ENCODE measurements around the gene TPI1. TPM values are rescaled to one million over a fixed set of nuclear protein-coding genes. Genes with fewer than 3 reads are reported as not detected.
"Not testable (repeated sequence)": the region's sequence is repeated elsewhere in the genome, so short reads cannot be mapped to it uniquely, and the experiment has no call there.

Gene TPI1
- total RNA-seq, 2 donors from 2014 or later: 140 to 144 TPM

DNA sequence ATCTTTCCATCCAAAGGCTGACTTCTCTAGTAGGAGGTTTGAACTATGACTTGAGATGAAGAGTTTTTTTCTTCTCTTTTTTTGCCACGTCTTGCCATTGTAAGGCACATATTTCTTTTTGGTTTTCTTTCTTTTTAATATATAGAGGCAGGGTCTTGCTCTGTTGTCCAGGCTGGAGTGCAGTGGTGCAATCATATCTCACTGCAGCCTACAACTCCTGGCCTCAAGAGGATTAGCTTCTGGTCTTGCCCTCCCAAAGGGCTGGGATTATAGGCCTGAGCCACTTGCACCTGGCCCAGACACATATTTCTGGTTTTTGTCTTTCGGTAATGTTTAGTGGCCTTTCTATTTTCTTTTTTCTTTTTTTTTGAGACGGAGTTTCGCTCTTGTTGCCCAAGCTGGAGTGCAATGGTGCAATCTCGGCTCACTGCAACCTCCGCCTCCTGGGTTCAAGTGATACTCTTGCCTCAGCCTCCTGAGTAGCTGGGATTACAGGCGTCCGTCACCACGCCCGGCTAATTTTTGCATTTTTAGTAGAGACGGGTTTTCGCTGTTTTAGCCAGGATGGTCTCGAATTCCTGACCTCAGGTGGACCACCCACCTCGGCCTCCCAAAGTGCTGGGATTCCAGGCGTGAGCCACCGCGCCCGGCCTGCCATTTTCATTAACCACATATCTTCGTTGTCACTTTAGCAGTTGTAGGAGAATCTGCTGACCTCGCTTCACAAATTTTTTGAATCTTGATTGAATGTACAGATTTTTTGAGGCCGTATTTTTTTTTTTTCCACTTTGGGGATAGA, 22.6 kb downstream of the TPI1 start:
- not testable (repeated sequence) for H3K4me1 Mint-ChIP-seq
- H3K27ac Mint-ChIP-seq: peak overlapping the region; percentile 75

DNA sequence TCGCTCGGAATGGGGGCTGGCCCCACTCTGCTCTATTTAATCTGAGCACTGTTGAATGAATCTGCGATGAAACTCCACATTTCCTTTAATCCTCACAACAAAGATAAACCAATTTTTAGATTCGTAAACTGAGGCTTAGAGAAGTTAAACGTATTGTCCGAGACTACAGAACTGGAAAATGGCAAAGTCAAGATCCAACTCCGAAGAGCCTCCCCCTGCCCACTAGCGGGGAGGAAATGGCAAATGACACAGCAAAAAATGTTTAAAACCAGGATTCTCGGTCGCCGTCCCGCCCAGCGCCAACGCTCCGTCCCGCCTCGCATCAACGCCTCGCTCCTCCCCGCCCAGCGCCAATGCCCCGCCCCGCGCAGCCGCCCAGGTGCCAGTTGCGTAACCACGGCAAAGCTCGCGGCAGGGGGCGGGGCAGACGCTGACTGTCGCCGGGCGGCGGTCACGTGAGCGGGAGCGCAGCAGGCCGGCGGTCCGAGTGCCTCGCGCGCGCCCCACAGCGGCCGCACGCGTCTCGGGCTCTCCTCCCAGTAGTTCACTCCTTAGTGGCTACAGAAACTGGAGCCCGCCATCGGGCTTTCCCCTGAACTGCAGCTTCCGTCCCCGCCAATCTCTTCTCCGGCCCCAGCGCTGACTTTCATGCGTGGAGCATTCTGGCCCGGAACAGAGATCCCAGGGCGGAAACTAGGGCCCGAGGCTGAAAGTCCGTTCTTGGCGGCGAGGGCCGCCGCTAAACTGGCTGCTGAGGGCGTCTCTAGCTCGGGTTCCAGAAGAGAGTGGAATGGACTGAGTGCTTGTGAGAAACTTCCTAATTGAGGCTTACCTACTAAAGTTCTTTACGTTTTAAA, 23.7 kb downstream of the TPI1 start:
- no peaks in the 10 kb centered on the region for H3K27me3 Mint-ChIP-seq
- peak; percentile 96 for ATAC-seq
- no peaks in the 10 kb centered on the region for H3K9me3 ChIP-seq (ENCODE audit: control insufficient read depth, low read length, poor library complexity, severe bottlenecking)
- H3K36me3 Mint-ChIP-seq (ENCODE audit: low read depth): no peaks in the 10 kb centered on the region
- H3K27ac Mint-ChIP-seq: peak overlapping the region; percentile 95
- H3K4me1 Mint-ChIP-seq: peaks cover 5% of the 10 kb centered on the region
- H3K4me3 Mint-ChIP-seq: peak overlapping the region; percentile 82
- DNase-seq: peak; percentile 99 to 100 (median 99)

More for the DNA sequence above, 22.6 kb downstream of the TPI1 start:
- H3K36me3 Mint-ChIP-seq (ENCODE audit: low read depth); DNase-seq; H3K27me3 Mint-ChIP-seq; H3K4me3 Mint-ChIP-seq; H3K9me3 ChIP-seq (ENCODE audit: control insufficient read depth, low read length, poor library complexity, severe bottlenecking); ATAC-seq: not testable (repeated sequence)

GRCh38 chr12:6891646-6892001, 24.3 kb downstream of the TPI1 start:
- peak overlapping the region; percentile 95 for H3K27ac Mint-ChIP-seq

DNA sequence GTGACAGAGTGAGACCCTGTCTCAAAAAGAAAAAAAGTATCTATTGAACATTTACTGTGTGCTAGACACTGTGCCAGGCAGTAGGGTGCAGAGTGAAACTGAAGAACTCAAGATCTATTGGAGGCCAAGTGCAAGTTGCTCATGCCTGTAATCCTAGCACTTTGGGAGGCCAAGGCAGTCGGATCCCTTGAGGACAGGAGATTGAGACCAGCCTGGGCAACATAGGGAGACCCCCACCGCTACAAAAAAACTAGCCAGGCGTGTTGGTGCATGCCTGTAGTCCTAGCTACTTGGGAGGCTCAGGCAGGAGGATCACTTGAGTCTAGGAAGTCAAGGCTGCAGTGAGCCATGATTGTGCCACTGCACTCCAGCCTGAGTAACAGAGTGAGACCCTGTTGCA, 25.4 kb downstream of the TPI1 start:
- not testable (repeated sequence) for H3K4me3 Mint-ChIP-seq; H3K36me3 Mint-ChIP-seq (ENCODE audit: low read depth); DNase-seq; ATAC-seq; H3K9me3 ChIP-seq (ENCODE audit: control insufficient read depth, low read length, poor library complexity, severe bottlenecking); H3K4me1 Mint-ChIP-seq; H3K27me3 Mint-ChIP-seq
- peak overlapping the region; percentile 37 for H3K27ac Mint-ChIP-seq

More at GRCh38 chr12:6891646-6892001, 24.3 kb downstream of the TPI1 start:
- peak overlapping the region; percentile 82 for H3K4me3 Mint-ChIP-seq
- H3K4me1 Mint-ChIP-seq: peaks cover 5% of the 10 kb centered on the region
- no peaks in the 10 kb centered on the region for H3K36me3 Mint-ChIP-seq (ENCODE audit: low read depth)
- ATAC-seq: no peak
- no peak for DNase-seq
- no peaks in the 10 kb centered on the region for H3K9me3 ChIP-seq (ENCODE audit: control insufficient read depth, low read length, poor library complexity, severe bottlenecking)
- no peaks in the 10 kb centered on the region for H3K27me3 Mint-ChIP-seq

GRCh38 chr12:6894321-6894720, 27.0 kb downstream of the TPI1 start:
- no peaks in the 10 kb centered on the region for H3K27me3 Mint-ChIP-seq
- DNase-seq (no peak), ATAC-seq (no peak)
- H3K36me3 Mint-ChIP-seq (ENCODE audit: low read depth): no peaks in the 10 kb centered on the region
- H3K4me1 Mint-ChIP-seq: peaks cover 5% of the 10 kb centered on the region
- H3K9me3 ChIP-seq (ENCODE audit: control insufficient read depth, low read length, poor library complexity, severe bottlenecking): no peaks in the 10 kb centered on the region
- H3K27ac Mint-ChIP-seq: no peak overlapping the region
- H3K4me3 Mint-ChIP-seq: no peak overlapping the region

DNA sequence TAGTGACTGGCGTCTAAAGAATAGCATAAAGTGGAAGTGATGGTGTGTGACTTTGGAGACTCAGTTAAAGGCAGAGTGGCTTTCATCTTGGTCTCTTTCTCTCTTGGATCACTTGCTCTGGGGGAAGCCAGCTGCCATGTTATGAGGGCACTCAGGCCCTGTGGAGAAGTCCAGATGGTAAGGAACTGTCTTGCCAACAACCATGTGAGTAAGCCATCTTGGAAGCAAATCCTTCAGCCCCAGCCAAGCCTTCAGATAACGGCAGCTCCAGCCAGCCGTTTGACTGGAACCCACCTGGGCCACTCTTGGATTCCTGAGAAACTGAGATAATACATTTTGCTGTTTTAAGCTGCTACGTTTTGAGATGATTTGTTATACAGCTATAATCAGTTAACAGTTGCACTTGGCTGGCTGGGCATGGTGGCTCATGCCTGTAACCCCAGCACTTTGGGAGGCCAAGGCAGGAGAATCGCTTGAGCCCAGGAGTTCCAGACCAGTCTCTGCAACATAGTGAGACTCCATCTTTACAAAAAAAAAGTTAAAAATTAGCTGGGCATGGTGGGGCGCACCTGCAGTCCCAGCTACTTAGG, 29.6 kb downstream of the TPI1 start:
- Mint-ChIP-seq H3K27ac (no peak overlapping the region), H3K4me1 (no peaks in the 10 kb centered on the region), H3K27me3 (no peaks in the 10 kb centered on the region), H3K36me3 (ENCODE audit: low read depth) (no peaks in the 10 kb centered on the region), H3K4me3 (no peak overlapping the region)
- ATAC-seq (no peak), DNase-seq (no peak)
- H3K9me3 ChIP-seq (ENCODE audit: control insufficient read depth, low read length, poor library complexity, severe bottlenecking): no peaks in the 10 kb centered on the region

- ATAC-seq (no peak), DNase-seq (no peak)
- H3K4me3 Mint-ChIP-seq: no peak overlapping the region
- H3K9me3 ChIP-seq (ENCODE audit: control insufficient read depth, low read length, poor library complexity, severe bottlenecking): no peaks in the 10 kb centered on the region
- no peaks in the 10 kb centered on the region for H3K27me3 Mint-ChIP-seq
- H3K36me3 Mint-ChIP-seq (ENCODE audit: low read depth): no peaks in the 10 kb centered on the region
- H3K4me1 Mint-ChIP-seq: peaks cover 7% of the 10 kb centered on the region
- no peak overlapping the region for H3K27ac Mint-ChIP-seq
Measured at GRCh38 chr12:6899427-6899826, 32.1 kb downstream of the TPI1 start.

DNA sequence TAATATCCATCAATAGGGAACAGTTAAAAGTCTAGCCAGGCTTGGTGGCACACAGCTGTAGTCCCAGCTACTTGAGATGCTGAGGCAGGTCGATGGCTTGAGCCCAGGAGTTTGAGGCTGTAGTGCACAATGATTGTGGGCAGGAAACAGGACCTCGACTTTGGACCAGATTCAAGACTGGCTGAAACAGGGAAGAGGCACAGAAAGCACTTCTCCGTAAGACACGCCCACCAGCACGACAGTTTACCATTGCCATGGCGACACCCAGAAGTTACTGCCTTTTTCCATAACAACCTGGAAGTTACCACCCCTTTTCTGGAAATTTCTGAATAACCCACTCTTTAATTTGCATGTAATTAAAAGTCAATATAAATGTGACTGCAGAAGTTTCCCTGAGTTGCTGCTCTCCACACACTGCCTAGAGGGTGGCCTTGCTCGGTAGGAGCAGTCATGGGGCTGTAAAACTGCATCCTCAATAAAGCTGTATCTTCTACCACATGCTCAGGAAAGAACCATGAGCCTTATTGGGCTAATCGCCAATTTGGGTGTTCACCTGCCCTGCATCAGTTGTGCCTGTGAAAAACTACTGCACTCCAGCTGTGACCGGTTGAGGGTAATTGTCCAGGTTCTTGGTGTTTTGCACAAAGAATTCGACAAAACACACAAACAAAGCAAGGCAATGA, 32.6 kb downstream of the TPI1 start:
- H3K27ac Mint-ChIP-seq: no peak overlapping the region
- H3K36me3 Mint-ChIP-seq (ENCODE audit: low read depth): no peaks in the 10 kb centered on the region
- DNase-seq (no peak), ATAC-seq (no peak)
- no peaks in the 10 kb centered on the region for H3K27me3 Mint-ChIP-seq
- H3K4me3 Mint-ChIP-seq: no peak overlapping the region
- H3K4me1 Mint-ChIP-seq: peaks cover 7% of the 10 kb centered on the region
- no peaks in the 10 kb centered on the region for H3K9me3 ChIP-seq (ENCODE audit: control insufficient read depth, low read length, poor library complexity, severe bottlenecking)

DNA sequence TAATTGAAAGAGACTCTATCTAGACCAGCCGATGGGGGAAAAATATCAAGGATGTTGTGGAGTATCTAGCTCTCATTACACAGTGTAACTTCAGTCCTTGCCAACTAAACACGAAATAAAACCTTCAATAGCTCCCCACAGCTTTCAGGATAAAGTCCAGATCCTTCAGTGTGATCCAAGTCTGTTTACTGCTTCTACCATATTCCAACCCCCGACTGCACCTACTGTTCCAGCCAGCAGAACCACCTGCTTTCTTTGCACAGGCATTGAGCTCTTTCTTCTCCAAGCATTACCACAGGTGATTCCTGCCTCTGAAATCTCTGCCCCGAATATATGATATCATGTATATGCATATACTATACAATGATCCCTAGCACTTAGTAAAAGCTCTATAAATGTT, 35.1 kb downstream of the TPI1 start:
- Mint-ChIP-seq H3K27me3 (no peaks in the 10 kb centered on the region), H3K4me1 (peaks cover 7% of the 10 kb centered on the region), H3K4me3 (no peak overlapping the region), H3K36me3 (ENCODE audit: low read depth) (no peaks in the 10 kb centered on the region), H3K27ac (no peak overlapping the region)
- H3K9me3 ChIP-seq (ENCODE audit: control insufficient read depth, low read length, poor library complexity, severe bottlenecking): no peaks in the 10 kb centered on the region
- DNase-seq (no peak), ATAC-seq (no peak)

DNA sequence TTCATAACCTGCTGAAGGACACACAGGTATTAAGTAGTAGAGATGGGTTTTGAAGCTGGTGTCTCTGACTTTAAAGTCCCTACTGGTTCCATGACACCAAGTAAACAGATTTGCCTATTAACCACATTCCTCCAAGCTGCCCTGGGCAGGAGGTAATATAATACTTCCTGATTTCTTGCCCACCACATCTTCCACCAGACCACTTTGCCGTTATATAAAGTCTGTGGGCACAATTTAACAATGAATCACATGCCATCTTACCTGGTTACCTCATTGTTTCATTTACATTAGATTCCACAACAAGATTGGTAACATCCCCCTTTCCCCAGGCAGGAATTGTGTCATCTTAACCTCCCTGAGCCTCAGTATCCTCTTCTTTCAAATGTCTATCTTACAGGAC, 36.4 kb downstream of the TPI1 start:
- peak overlapping the region; percentile 49 for H3K4me3 Mint-ChIP-seq
- H3K27ac Mint-ChIP-seq: no peak overlapping the region
- ATAC-seq: no peak
- DNase-seq: no peak
- H3K36me3 Mint-ChIP-seq (ENCODE audit: low read depth): no peaks in the 10 kb centered on the region
- peaks cover 7% of the 10 kb centered on the region for H3K4me1 Mint-ChIP-seq
- no peaks in the 10 kb centered on the region for H3K27me3 Mint-ChIP-seq
- no peaks in the 10 kb centered on the region for H3K9me3 ChIP-seq (ENCODE audit: control insufficient read depth, low read length, poor library complexity, severe bottlenecking)

DNA sequence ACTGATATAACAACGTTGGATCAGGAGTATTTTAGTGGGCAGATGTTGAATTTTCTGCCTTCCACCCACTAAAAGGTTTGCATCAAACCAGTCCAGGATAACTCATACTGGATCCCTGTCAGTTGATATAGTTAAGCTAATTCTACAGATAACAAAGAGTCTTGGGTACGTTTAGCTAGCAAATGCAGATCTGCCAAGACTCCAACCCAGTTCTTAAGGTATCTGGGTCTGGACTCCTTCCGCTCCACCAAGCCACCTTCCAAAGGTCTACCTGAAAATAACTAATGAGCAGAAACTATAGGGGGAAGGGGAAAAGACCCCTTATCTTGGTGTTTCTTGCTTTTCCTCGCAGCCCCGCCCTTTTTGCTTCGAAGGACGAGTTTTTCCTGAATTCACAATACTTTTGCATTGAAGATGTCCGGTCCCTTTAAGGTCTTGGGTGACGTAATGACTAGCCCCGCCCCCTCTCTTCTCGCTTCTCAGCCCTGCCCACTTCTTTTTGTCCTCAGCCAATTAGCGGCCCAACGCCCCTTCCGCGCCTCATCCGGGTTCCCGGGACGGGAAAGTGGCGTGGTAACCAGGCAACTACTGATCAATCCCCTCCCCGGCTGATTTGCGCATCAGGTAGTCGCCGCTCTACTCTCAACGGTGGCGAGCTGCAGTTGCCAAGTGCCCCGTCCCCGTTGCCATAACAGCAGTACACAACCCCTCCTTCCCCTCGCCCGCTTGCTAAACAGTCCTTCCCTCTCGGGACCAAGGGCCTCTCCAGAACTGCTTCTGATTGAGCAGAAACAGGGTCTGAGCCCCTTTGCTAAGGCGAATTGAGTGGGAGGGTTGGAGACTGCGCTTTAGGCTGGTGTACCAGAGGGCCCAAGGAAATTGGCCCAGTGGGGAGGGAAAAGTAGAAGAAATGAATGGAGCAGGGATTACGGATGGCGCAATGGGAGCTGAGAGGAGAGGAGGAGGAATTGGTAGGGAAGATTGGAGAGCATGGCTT, 37.2 kb downstream of the TPI1 start, which contains the start of gene LRRC23:
TSS of gene LRRC23 (plus strand) at position 543 of the 997 bp plus-strand sequence. CDS start 812 bp downstream, outside the sequence.
- Mint-ChIP-seq H3K27me3 (no peaks in the 10 kb centered on the region), H3K4me3 (peak within 1 kb of the TSS; percentile 49), H3K36me3 (ENCODE audit: low read depth) (no peaks in the 10 kb centered on the region), H3K27ac (no peak within 1 kb of the TSS), H3K4me1 (peaks cover 7% of the 10 kb centered on the region)
- DNase-seq (peak; percentile 90 to 97 (median 95)), ATAC-seq (peak; percentile 97)
- H3K9me3 ChIP-seq (ENCODE audit: control insufficient read depth, low read length, poor library complexity, severe bottlenecking): no peaks in the 10 kb centered on the region
